ENCODE measurements around the gene TRAFD1.

DNA sequence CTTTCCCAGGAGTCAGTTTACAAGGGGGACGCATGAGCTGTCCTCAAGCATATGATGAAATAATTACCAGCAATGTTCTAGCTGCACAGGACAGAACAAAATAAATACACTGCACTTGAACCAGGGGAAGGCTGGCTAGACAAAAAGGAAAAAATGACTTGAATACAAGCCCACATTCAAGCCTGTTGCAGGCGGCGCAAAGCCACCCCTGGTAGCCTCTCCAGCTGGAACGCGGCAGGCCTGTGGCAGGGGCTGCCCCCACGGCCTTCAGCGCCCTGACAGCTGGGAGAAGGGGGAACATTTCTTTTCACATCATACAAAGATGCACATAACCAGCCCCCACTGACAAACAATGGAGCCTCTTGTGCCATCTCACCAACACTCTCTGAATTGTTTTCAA, 57.1 kb downstream of the TRAFD1 start:
- no peak for TF ChIP-seq CTCF (IDR thresholded peaks at IDR 0.05; ENCODE audit: borderline replicate concordance, extremely low read depth, low read length, poor library complexity, severe bottlenecking)
- TF ChIP-seq EZH2 (IDR thresholded peaks at IDR 0.05; ENCODE audit: borderline replicate concordance, low read depth, low read length, severe bottlenecking) = no peak

All from DND-41 (cell line).